Stimulated activated CD8-positive, alpha-beta memory T cell treated with anti-CD3 and anti-CD28 coated beads, Interleukin-12 subunit alpha, Interleukin-12 subunit beta, amount 100 ng/mL, for 24 hours (primary cell): ENCODE results near the gene PRR5.

Experiments
- DNase-seq: peaks from one replicate; pipeline ENCODE4 v3.0.0-alpha.2; 2020; ENCODE audit errors: extremely low read depth

Gene PRR5

DNA sequence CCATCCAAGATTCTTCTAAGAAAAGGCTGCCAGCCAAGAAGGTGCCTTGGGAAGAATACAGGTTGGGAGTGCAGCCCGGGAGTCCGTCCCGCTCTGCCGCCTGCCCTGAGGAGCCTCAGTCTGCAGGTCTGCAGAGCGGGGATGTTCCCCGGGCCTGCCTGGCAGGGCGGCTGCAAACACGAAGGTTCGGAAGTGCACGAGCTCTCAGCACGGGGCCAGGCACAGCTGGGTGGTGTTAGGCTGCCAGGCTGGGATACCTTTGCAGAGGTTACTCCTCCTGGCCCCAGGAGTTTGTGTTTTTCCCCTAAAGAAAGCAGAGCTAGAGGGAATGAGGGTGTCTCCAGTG is 9.4 kb upstream of the PRR5 start:
- no peak for DNase-seq

DNA sequence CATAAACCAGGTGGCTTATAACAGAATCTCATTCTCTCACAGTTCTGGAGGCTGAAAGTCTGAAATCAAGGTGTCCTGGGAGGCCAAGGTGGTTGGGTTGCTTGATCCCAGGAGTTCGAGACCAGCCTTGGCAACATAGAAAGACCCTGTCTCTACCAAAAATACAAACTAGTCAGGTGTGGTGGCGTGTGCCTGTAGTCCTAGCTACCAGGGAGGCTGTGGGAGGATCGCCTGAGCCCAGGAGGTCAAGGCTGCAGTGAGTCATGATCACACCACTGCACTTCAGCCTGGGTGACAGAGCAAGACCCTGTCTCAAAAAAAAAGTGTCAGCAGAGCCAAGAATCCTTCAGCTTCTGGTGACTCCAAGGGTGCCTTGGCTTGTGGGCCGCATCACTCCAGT is 8.9 kb upstream of the PRR5 start:
- no peak for DNase-seq

DNA sequence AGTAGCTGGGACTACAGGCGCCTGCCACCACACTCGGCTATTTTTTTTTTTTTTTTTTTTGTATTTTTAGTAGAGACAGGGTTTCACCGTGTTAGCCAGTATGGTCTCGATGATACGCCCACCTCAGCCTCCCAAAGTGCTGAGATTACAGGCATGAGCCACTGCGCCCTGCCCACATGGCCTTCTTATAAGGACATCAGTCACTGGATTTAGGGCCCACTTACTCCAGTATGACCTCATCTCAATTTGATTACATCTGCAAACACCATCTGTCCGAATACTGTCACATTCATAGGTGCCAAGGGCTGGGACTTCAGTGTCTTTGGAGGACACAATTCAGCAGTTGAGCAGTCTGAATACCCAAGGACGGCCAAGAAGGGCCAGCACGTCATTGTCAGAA is 8.2 kb upstream of the PRR5 start:
- DNase-seq: no peak

DNA sequence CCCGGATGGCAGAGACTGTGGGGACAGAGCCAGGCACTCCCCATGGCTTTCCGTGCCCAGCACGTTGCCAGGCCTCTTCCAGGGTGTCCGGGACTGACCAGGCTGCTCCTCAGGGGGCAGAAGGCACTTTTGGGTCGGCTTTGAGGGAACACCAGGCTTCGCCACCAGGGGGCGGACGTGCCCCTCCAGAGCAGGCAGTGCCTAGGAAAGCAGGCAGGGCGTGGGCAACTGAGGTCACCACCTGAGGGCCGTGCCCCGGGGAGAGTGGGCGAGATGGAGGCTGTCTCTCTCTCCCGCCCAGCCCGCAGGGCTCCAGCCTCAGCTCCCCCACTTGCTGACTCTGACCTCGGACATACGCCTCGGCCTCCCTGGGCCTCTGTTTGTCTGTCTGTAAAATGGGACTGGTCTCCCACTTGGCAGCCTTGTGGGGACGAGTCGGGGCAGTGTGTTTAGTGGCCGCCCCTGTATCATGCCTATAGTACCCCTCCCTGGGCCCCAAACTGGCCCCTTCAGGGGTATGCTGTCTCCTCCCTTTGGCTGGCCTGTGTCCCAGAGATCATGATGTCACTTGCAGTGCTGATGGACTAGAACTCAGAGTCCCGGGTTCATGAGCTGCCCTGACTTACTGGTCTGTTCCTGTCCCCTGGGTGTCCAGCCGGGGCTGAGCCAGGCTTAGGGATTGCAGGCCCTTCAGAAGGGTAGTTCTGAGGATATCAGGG is 4.4 kb upstream of the PRR5 start:
- peak; percentile 59 for DNase-seq

DNA sequence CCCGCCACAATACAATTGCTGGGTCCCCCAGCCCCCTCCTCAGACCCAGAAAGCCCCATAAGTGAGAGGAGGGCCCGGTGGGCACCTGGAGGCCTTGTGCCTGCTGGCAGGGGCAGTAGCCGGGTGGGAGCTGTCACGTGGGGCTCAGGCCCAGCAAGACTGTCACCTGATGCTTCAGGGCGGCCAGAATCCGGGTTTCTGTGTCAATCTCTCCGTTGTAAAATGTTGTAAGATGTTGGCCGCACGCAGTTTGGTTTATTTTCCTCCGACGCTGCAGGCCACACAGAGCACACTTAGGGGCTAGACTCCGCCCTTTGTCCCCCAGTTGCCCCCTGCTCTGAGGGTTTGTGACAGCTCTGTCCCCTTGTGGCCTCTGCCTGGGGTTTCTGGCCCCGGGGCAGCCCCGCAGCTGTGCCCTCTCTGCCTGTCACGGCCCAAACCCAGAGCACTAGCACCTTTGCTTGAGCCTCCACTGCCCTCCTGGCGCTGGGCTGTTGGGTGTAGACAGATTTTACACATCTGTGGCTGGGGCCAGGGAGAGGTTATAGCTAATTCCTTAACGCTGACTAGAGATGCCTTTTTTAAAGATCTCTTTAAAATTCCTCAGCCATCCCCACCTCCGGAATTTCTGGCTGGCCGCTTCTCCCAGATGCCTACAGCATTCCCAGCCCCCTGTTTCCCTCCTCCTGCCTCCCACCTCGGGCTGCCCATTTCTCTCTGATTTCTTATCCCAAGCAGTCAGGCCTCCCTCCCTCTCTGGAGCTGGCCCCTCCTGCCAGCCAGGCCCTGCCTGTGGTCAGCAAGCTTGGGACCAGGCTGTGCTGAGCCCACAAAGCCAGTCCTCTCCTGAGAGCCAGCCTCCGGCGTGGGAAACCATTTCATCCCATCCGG is 3.2 kb upstream of the PRR5 start:
- no peak for DNase-seq

DNA sequence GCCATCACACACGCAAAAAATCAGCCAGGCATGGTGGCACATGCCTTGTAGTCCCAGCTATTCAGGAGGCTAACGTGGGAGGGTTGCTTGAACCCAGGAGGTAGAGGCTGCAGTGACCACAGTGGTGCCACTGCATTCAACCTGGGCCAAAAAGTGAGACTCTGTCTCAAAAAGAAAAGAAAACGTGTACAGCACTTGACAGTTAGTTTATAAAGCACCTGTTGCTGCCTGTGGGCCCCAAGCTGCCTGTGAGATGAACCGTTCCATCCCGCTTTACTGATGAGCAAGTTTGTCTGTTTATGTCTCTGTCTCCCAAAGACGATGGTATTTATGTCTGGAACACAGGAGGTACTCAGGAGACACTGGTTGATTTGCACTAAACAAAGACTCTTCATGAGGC is 1.5 kb upstream of the PRR5 start:
- no peak for DNase-seq

DNA sequence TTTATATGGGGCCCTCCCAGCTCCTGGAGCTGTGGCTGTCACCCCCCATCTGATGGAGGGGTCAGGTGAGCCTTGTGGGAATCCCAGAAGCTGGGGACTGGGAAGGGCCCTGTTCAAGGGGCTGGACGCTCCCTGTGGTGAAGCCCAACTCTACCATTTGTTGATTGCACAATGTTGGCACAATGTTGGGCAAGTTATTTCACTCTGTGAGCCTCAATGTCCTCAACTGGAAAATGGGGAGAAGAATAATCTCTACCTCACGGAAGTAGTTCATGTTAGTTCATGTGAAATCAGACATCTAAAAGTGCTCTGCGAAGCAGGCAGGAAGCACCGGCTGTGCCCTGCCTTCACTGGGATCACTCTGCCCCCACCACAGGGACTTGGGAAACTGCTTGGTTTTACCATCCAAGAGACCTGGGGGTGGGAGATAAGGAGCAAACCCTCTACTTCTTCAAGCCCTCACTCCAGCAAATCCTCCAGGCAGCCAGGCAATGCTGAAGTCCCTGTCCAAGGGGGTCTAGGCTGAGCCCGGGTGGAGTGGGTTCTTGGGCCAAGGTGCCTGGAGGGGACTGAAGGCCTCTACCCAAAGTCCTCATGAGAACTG is 715 bp upstream of the PRR5 start:
- no peak for DNase-seq

DNA sequence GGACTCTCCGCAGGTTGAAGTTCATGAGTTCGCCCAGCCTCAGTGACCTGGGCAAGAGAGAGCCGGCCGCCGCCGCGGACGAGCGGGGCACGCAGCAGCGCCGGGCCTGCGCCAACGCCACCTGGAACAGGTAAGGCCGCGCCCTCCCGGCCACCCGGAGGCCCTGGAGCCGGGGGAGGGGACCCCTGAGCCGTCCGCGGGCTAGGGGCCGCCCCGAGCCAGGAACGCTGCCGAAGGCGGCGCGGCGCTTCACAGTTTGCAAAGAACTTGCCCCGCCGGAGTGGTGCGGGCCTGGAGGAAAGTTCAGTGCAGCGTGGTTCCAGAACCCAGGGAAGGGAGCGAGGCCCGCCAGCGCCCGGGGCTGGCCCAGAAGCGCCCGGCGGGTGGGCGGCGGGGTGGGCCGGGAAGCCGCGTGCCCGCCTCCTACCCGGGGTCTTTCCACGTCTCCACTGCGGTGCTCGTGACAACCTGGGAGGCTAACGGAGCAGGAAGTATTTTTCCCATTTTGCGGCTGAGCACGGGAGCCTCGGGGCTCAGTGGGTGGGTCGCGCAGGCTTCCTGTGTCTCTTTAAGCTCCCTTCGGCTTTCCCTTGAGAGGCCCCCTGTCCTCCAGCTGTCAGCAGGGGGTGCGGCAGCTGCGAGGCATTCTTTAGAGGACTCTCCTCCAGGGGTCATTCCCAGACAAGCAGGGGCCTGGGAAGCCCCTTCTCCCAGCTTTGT is 635 bp downstream of the PRR5 start:
- no peak for DNase-seq

DNA sequence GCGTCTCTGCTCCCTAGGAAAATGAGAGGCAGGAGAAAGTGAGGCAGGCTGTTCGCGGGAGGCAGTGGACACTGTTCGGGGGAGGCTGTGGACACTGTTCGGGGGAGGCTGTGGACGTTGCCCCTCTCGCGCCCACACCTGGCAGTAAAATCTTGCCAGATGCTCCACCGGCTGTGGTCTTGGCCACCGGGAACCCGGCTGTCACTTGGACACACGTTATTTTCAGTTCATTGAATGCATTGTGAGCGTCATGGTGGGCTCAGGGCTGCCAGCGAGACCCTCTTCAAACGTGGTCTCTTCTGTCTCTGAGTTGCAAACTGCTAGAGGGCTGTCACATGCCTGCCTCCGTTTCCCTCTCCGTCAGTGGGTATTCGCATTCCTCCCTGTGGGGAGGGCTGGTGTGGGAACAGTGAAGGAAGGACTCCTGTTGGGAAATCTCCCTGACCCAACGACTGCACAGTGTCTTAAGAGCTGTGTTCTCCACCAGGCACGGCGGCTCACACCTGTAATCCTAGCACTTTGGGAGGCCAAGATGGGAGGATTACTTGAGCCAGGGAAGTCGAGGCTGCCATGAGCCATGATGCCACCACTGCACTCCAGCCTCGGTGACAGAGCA is 1.4 kb downstream of the PRR5 start:
- no peak for DNase-seq

DNA sequence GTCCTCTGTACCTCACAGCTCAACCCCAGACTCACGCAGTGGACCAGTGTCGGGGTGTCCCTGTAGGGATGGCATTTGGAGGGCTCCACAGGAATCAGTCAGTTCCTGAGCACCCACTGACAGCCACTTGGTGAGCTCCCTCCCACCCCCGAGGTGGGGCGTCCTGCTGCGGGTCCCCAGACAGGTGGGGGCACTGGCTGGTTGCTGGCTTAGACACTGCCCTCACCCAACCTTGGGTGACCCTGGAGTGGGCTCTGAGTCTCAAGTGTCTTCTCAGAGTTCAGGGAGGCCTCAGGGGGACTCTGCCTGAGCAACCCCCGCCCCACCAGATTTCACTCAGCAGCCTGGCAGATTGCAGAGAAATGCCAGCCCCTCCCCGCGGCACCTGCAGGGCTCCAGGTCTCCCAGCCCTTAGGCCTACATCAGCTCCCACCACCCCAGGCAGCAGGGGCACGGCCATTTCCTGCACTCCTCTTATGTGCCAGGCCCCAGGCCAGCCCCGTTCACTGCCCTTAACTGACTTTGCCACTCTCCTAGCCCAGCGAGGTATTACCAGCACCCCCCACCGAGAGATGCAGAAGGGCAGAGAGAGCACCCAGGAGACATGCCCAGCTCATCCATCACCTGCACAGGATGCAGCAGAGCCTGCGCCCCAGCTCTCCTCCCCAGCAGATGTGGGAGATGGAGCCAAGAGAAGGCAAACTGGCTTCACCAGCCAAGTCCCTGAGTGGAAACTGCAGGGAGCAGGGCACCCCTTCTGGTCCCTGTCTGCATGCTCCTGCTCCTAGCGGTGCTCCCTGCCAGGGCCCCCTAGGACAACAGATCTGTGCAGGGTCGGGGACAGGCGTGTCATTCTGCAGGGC is 2.4 kb downstream of the PRR5 start:
- no peak for DNase-seq

DNA sequence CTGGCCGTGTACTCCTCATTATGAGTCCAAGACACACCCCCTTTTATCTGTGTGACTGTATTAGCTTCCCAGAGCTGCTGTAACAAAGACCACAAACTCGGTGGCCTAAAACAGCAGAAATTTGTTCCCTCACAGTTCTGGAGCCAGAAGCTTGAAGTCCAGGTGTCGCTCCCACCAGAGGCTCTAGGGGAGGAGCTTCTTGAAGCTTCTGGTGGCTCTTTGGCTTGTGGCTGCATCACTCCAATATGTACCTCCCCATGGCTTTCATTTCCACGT is 3.0 kb downstream of the PRR5 start:
- DNase-seq: no peak

DNA sequence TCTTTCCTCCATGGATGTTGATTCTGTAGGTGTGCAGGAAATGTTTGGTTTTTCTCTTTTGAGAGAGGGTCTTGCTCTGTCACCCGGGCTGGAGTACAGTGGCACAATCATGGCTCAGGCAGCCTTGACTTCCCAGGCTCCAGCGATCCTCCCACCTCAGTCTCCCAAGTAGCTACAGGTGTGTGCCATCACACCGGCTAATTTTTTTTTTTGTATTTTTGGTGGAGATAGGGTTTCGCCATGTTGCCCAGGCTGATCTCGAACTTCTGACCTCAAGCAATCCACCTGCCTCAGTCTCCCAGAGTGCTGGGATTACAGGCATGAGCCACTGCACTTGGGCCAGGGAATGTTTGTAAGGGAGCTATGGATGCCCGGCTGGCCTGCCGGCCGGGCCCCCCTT is 4.5 kb downstream of the PRR5 start:
- no peak for DNase-seq

DNA sequence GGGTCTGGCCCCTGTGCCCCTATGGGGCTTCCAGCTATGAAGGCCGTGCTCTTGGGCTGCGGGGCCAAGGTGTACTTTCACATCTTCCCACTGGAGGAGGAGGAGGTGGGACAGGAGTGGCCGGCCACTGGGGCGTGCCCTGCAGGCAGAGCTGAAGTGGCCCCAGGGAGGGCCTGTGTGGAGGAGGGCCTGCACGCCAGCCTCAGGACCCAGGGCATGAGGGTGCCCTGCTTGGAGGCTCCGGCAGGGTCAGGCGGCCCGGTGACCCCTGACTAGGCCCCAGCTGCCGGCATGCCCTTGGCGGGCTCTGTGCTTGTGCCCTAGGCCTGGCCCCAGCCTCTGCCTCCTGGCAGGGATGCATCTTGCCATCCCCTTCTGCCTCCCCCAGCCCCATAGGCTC is 5.2 kb downstream of the PRR5 start:
- DNase-seq: no peak

DNA sequence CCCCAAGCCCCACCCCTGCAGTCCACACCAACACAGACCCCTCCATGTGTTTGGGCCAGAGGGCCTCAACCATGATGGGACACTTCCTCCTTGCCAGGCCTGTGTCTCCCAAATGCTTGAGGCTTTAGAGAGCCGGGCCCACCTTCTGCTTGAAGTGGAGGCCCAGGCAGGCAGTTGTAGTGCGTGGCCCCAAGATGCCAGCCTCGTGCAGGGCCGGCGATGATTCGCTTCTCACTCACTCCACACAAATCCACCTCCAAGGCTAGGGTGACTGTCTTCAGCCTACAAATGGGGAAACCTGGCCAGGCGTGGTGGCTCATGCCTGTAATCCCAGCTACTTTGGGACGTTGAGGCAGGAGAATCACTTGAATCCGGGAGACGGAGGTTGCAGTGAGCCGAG is 5.7 kb downstream of the PRR5 start:
- DNase-seq: no peak

DNA sequence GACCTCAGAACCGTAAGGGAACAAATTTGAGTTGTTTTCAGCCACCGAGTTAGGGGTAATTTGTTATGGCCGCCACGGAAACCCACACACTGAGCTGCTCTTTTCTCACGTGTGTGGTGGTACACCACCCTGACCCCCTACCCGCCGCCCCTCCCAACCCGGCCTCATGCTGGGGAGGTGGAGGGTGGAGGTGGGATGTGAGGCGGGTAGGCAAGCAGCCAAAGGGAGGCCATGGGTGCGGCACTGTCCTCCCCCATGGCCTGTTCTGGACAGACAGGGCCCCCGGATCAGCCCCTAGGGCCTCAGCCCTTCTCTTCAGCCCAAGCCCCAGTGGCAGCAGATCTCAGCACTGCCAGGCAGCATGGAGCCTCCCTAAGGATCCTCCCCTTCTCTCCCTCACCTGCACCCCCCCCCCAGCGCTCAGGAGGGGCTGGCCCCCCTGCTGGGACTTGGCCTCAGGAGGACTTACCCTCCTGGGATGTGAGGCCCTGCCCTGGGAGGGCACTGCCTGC is 7.9 kb downstream of the PRR5 start:
- no peak for DNase-seq

DNA sequence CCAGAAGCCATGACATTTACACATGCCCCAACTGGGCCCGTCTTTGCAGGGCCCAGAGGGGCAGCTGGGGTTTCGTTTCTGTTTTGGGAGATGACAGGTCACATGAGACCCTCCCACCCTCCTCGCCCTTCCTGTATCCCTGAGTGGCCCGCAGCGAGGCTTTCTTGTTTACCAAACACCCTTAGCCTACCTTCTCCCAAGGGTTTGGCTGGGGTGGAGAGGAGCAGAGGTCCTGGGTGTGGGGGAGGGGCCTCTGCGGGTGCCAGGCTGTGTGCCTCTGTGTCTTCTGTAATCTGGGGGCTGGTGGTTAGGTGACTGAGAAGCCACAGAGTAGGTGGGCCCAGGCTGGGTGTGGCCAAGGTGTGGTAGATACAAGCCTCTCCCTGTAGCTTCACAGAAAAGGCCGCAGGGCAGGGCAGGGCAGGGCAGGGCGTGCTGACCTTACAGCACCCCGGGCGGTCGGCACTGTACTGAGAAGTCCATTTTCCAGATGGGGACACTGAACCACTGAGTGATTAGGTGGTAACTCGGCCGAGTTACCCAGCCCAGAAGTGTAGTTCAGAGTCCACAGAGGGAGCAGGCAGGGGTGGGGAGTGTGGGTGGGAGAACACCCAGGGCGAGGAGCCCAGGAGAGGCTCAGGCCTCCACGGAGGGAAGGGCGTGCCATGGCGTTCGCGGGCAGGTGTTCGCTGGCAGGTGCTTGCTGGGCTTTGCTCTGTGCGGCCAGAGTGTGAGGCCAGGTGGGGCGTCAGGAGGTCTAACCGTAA is 8.7 kb downstream of the PRR5 start:
- no peak for DNase-seq

DNA sequence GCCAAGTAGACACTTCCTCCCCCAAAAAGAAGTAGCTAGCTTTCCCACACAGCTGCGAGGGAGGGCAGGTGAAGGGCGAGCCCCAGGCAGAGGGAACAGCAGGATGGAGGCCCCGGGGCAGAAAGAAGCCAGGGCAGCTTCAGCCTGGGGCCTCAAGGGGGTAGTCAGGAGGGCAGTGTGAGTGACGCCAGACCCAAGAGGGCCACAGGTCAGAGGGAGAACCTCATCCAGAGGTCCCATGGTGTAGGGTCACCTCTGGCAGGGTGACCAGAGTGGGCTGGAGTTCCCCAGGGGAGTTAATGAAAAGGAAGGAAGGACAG is 9.2 kb downstream of the PRR5 start:
- DNase-seq: no peak

DNA sequence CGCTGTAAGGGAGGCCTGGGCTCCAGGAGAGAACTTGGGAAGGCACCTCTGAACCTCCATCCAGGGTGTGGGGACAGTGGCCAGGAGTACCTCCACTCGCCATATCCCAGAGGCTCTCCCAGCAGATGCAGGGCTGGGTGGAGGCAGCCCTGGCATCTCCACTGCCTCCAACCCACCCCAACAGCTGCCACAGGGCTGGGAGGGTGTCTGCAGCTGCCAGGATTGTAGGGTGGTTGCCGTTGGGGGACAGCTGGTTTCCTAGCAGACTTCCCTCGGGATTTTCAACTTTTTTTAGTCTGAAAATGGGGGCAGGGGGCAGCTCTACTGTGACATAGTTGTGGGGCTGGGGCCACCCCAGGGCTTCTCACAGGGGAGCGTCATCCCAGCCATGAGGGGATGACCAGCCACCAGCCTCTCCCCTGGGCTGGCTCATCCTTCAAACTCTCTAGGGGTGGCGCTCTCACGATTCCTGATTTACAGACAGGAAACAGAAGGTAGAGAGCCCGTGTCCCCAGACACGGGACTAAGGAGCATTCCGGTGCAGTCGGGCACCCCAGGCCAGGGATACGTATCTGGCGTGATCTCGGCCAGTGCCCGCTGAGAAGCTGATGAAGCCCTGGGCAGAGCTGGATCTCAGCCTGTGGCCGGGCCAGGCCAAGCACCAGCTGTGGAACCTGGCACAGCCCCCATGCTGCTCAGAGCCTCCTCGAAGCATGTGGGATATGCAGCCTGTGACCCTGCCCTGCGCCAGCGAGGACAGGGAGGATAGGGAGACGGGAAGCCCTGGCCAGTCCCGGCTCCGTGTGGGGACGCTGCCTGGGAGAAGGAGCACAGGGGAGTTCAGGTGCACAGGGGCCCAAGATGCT is 9.9 kb downstream of the PRR5 start:
- no peak for DNase-seq

DNA sequence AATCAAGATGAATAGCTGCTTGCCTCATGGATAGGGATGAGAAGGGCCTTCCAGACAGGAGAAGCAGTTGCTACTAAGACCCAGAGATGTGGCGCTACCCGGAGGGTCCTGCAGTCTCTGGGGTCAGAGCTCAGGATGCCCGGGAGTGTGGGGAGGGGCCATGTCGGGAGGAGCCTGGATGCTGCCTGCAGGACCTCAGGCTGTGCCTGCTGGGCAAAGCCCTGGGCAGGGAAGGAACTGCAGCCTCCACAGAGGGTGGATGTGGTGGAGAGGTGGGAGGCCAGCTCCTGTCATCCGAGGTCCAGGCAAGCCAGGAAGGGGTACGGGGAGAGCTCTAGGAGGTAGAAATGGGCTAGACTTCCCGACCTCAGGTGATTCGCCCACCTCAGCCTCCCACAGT is 11.0 kb downstream of the PRR5 start:
- no peak for DNase-seq
